CD4-positive, alpha-beta T cell treated with Interferon gamma for 1 hour (primary cell): Measurements from ENCODE around the gene KPNB1.
"Not testable (repeated sequence)": the region's sequence is repeated elsewhere in the genome, so short reads cannot be mapped to it uniquely, and the experiment has no call there.

Experiments used
- DNase-seq: peaks from one replicate; pipeline ENCODE4 v3.0.0-alpha.2; 2020

Gene KPNB1

GRCh38 chr17:47682727-47683126 is 33.0 kb downstream of the KPNB1 start:
- DNase-seq: not testable (repeated sequence)

- DNase-seq: no peak
These were observed 34.3 kb downstream of the KPNB1 start for GRCh38 chr17:47684025-47684424.

- DNase-seq: no peak
These were observed 34.9 kb downstream of the KPNB1 start for GRCh38 chr17:47684535-47685193.

GRCh38 chr17:47685556-47686275 is 36.0 kb downstream of the KPNB1 start:
- no peak for DNase-seq

- DNase-seq: no peak
These were observed 36.5 kb downstream of the KPNB1 start for GRCh38 chr17:47686276-47686635.

- no peak for DNase-seq
These were observed 37.1 kb downstream of the KPNB1 start for GRCh38 chr17:47686664-47687327.

- DNase-seq: no peak
These were observed 37.6 kb downstream of the KPNB1 start for GRCh38 chr17:47687328-47687690.

- no peak for DNase-seq
These were observed 38.0 kb downstream of the KPNB1 start for GRCh38 chr17:47687748-47688147.

GRCh38 chr17:47690121-47690520 is 40.4 kb downstream of the KPNB1 start:
- DNase-seq: no peak

- no peak for DNase-seq
These were observed 42.6 kb downstream of the KPNB1 start for GRCh38 chr17:47692137-47692894.

- DNase-seq: no peak
These were observed 43.4 kb downstream of the KPNB1 start for GRCh38 chr17:47692895-47693730.

- peak; percentile 65 for DNase-seq
These were observed 44.2 kb downstream of the KPNB1 start, which contains the start of gene TBKBP1 for GRCh38 chr17:47693731-47694580. TBKBP1 (plus strand) TSS chr17:47694161; CDS start chr17:47696113, 1,952 bp downstream.

GRCh38 chr17:47694581-47695428 is 45.1 kb downstream of the KPNB1 start:
- no peak for DNase-seq

- DNase-seq: no peak
These were observed 46.0 kb downstream of the KPNB1 start for GRCh38 chr17:47695429-47696376.

GRCh38 chr17:47696717-47697642 is 47.3 kb downstream of the KPNB1 start:
- no peak for DNase-seq

GRCh38 chr17:47697906-47698711 is 48.4 kb downstream of the KPNB1 start:
- no peak for DNase-seq
